Sigmoid colon (tissue), 4 donors: ENCODE results near the gene NTM.

Experiments
- CTCF ChIP-seq, 4 experiments: fragments of 450-650 bp in 3 of 4; fragments of 200-600 bp in 1 of 4; IDR thresholded peaks; one replicate each; pipeline ENCODE4 v1.5.1; 2016 to 2019; ENCODE audit warnings: antibody characterized with exemption in 4 of 4, mild to moderate bottlenecking in 3 of 4, moderate library complexity in 2 of 4
- EP300 ChIP-seq, 4 donors: sonication (generic); formaldehyde crosslinking; IDR thresholded peaks; one replicate each; pipeline ENCODE4 v1.6.1; 2017; ENCODE audit warnings: antibody characterized with exemption in 4 of 4
- POLR2A ChIP-seq, 2 donors: fragments of 450-650 bp; IDR thresholded peaks; one replicate each; pipeline ENCODE4 v1.6.1; 2016; ENCODE audit warnings: antibody characterized with exemption in 2 of 2, mild to moderate bottlenecking in 2 of 2, moderate library complexity in 2 of 2
- POLR2AphosphoS5 ChIP-seq, 4 donors: sonication (generic); formaldehyde crosslinking; IDR thresholded peaks; one replicate each; pipeline ENCODE4 v1.6.1; 2017; ENCODE audit warnings: antibody characterized with exemption in 4 of 4

GRCh38 chr11:131584785-131585592 is 214.6 kb downstream of the NTM start:
- TF ChIP-seq CTCF (IDR thresholded peaks at IDR 0.05) (no peak), POLR2AphosphoS5 (IDR thresholded peaks at IDR 0.05) (no peak), POLR2A (IDR thresholded peaks at IDR 0.05) (no peak), EP300 (IDR thresholded peaks at IDR 0.05) (no peak)
